Upper lobe of left lung (tissue), 4 donors: ENCODE data around the gene TMPRSS3.

Experiments used
- CTCF ChIP-seq, 6 experiments: fragments of 450-650 bp in 4 of 6; fragments of 200-600 bp in 2 of 6; sonication (generic) in 2 of 6; IDR thresholded peaks; one replicate each; pipeline ENCODE4 v1.5.1; 2016 to 2019; ENCODE audit warnings: antibody characterized with exemption in 6 of 6
- POLR2A ChIP-seq, 4 donors: fragments of 450-650 bp; IDR thresholded peaks; one replicate each; pipeline ENCODE4 v1.5.1; 2016 to 2017; ENCODE audit warnings: antibody characterized with exemption in 4 of 4, mild to moderate bottlenecking in 2 of 4

GRCh38 chr21:42384989-42385388, 10.9 kb downstream of the TMPRSS3 start:
- no peak for TF ChIP-seq CTCF (IDR thresholded peaks at IDR 0.05)
- no peak for TF ChIP-seq POLR2A (IDR thresholded peaks at IDR 0.05)
